Measurements from ENCODE around the gene ABCC5. TPM values are rescaled to one million over a fixed set of nuclear protein-coding genes. Genes with fewer than 3 reads are reported as not detected.

The ABCC5 gene
- total and polyA plus RNA-seq, 2 of the 8 experiments (the other 6 are each of a cell fraction or from before 2014, with no cell fraction given) = 25.3 to 40.8 TPM

DNA sequence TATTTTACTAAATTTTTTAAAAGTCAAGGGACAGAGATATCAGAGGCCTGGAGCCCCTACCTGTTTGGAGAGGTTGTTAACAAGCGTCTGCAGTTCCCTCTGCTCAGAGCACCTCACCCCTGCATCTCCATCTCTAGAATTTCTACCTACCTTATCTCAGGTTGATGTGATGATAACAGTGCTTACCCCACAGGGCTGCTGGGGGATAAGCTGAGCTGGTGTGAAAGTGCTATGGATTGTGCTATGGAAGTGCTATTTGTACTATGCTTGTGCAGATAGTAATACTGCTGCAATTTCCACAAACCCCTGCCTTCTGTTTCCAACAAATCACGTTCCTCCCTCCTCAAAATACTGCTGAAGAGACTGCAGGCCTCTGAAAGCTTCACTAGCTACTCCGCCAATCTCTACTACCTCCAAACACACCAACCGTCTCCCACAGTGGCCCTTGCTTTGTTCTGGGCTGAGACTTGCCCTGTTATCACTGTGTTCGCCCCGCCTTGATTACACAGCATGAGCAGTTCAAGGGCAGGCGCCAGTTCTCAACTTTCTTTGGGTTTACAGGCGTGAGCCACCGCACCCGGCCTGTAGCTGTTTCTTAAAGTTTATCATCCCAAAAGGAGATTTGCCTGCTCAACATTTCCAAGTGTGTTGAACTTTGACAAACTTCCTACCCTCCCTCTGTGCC is 104.6 kb downstream of the ABCC5 start (continued):
- TF ChIP-seq EP300 (IDR thresholded peaks at IDR 0.05; ENCODE audit: borderline replicate concordance in 1 of 2, low read depth in 2 of 2, low read length in 2 of 2) (no peak), CBX5 (IDR thresholded peaks at IDR 0.05; ENCODE audit: low read depth, low read length) (no peak), SIRT6 (IDR thresholded peaks at IDR 0.05; ENCODE audit: low read length) (no peak), JUN (IDR thresholded peaks at IDR 0.05; ENCODE audit: low read depth, low read length) (no peak), EGR1 (IDR thresholded peaks at IDR 0.05; ENCODE audit: borderline replicate concordance, low read depth, low read length) (no peak)
- TF ChIP-seq, protein P1, sequence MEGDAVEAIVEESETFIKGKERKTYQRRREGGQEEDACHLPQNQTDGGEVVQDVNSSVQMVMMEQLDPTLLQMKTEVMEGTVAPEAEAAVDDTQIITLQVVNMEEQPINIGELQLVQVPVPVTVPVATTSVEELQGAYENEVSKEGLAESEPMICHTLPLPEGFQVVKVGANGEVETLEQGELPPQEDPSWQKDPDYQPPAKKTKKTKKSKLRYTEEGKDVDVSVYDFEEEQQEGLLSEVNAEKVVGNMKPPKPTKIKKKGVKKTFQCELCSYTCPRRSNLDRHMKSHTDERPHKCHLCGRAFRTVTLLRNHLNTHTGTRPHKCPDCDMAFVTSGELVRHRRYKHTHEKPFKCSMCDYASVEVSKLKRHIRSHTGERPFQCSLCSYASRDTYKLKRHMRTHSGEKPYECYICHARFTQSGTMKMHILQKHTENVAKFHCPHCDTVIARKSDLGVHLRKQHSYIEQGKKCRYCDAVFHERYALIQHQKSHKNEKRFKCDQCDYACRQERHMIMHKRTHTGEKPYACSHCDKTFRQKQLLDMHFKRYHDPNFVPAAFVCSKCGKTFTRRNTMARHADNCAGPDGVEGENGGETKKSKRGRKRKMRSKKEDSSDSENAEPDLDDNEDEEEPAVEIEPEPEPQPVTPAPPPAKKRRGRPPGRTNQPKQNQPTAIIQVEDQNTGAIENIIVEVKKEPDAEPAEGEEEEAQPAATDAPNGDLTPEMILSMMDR (IDR thresholded peaks at IDR 0.05; ENCODE audit: control extremely low read depth in 1 of 3, insufficient read depth in 1 of 3, low read depth in 1 of 3, low read length in 3 of 3) = no peak
- TF ChIP-seq, protein P2, sequence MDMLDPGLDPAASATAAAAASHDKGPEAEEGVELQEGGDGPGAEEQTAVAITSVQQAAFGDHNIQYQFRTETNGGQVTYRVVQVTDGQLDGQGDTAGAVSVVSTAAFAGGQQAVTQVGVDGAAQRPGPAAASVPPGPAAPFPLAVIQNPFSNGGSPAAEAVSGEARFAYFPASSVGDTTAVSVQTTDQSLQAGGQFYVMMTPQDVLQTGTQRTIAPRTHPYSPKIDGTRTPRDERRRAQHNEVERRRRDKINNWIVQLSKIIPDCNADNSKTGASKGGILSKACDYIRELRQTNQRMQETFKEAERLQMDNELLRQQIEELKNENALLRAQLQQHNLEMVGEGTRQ (IDR thresholded peaks at IDR 0.05; ENCODE audit: low read length) = no peak

Measured in H1 (cell line).